ENCODE results near the gene NUP93. TPM values are rescaled to one million over a fixed set of nuclear protein-coding genes. Genes with fewer than 3 reads are reported as not detected.

Gene NUP93
- total RNA-seq, 1 experiment from 2014 or later, result 165 TPM

DNA sequence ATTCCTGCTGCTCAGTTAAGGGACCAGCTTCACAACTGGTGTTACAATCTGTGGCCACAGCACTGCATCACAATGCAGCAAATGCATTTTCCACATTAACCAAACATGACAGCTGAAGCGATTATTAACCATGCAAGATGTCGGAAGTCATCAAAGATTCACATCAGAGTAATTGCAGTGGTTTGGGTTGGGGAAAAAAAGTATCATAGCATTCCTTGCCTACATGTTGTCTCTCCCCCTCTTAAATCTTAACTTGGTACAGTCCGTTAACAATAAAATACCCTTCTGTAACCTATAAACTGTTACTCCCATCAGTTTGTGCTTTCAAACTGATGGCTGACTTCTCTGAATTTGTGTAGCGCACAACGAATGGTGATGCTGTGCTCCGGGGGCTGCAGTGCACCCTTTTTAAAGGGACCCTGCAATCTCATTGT, 51.6 kb downstream of the NUP93 start:
- Mint-ChIP-seq H3K4me1 (peaks cover 51 to 67% of the 10 kb centered on the region in 2 experiments), H3K27me3 (ENCODE audit: low read depth) (no peaks in the 10 kb centered on the region), H3K4me3 (peak overlapping the region in 1 of 2 experiments; percentile 70; a peak in 3 of 5 replicates), H3K9me3 (no peaks in the 10 kb centered on the region), H3K27ac (peak overlapping the region; percentile 74 to 82 (median 80); a peak in 3 of 7 replicates), H3K36me3 (ENCODE audit: insufficient read depth in 1 of 3, low read depth in 3 of 3) (no peaks in the 10 kb centered on the region)
- TF ChIP-seq, protein P1, sequence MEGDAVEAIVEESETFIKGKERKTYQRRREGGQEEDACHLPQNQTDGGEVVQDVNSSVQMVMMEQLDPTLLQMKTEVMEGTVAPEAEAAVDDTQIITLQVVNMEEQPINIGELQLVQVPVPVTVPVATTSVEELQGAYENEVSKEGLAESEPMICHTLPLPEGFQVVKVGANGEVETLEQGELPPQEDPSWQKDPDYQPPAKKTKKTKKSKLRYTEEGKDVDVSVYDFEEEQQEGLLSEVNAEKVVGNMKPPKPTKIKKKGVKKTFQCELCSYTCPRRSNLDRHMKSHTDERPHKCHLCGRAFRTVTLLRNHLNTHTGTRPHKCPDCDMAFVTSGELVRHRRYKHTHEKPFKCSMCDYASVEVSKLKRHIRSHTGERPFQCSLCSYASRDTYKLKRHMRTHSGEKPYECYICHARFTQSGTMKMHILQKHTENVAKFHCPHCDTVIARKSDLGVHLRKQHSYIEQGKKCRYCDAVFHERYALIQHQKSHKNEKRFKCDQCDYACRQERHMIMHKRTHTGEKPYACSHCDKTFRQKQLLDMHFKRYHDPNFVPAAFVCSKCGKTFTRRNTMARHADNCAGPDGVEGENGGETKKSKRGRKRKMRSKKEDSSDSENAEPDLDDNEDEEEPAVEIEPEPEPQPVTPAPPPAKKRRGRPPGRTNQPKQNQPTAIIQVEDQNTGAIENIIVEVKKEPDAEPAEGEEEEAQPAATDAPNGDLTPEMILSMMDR (conservative IDR thresholded peaks at IDR 0.05), result no peak
- H3T11ph ChIP-seq (ENCODE audit: low read length), result no peak overlapping the region
- H3K27ac ChIP-seq (ENCODE audit: insufficient read length, low read depth, low read length), result no peak overlapping the region
- H3K79me1 ChIP-seq (ENCODE audit: insufficient read depth, low read depth, low read length, poor library complexity, severe bottlenecking), result no peaks in the 10 kb centered on the region
- no peak overlapping the region for H3K4ac ChIP-seq (ENCODE audit: low read depth, low read length)
- H2BK5ac ChIP-seq (ENCODE audit: insufficient read length, low read length), result no peak overlapping the region
- H3K4me2 ChIP-seq (ENCODE audit: insufficient read depth, insufficient read length, low read length), result peak overlapping the region; percentile 9
- H3K23me2 ChIP-seq (ENCODE audit: insufficient read length, low read depth, low read length, poor library complexity, severe bottlenecking), result no peaks in the 10 kb centered on the region
- H4K8ac ChIP-seq (replicated peaks; ENCODE audit: insufficient read length, low read depth, low read length), result no peak overlapping the region
- H2BK12ac ChIP-seq (ENCODE audit: insufficient read length, low read depth, low read length), result no peak overlapping the region
- no peak overlapping the region for H4K91ac ChIP-seq (ENCODE audit: insufficient read length, low read depth, low read length)
- H3K9ac ChIP-seq (ENCODE audit: extremely low read depth, insufficient read length, low read length), result no peak overlapping the region
- no peak overlapping the region for H4K5ac ChIP-seq (ENCODE audit: insufficient read length, low read depth, low read length)
- peaks cover 21% of the 10 kb centered on the region for H3K4me1 ChIP-seq (ENCODE audit: insufficient read depth, low read length)
- no peak overlapping the region for H2BK20ac ChIP-seq (ENCODE audit: low read depth, low read length, poor library complexity, severe bottlenecking)
- DNase-seq, result no peak
- no peak overlapping the region for H2AK5ac ChIP-seq (ENCODE audit: insufficient read length, low read length)
- no peaks in the 10 kb centered on the region; the same call in 1 of the 2 replicates for H3K79me2 ChIP-seq (ENCODE audit: insufficient read depth, low read length)
- H3K27me3 ChIP-seq (ENCODE audit: insufficient read depth, low read length), result no peaks in the 10 kb centered on the region
- H3K9me3 ChIP-seq (ENCODE audit: control insufficient read depth, low read depth, low read length), result no peaks in the 10 kb centered on the region
- no peak overlapping the region for H3K56ac ChIP-seq (ENCODE audit: insufficient read length, low read depth, low read length)
- no peak overlapping the region for H3K14ac ChIP-seq (ENCODE audit: insufficient read depth, low read length)
- H3K18ac ChIP-seq (ENCODE audit: insufficient read length, low read depth, low read length), result no peak overlapping the region
- no peak overlapping the region for H2BK15ac ChIP-seq (ENCODE audit: low read depth, low read length)
- H2BK120ac ChIP-seq (ENCODE audit: low read depth, low read length, poor library complexity, severe bottlenecking), result no peak overlapping the region
- no peak overlapping the region for H3K23ac ChIP-seq (ENCODE audit: insufficient read length, low read depth, low read length)
- no peaks in the 10 kb centered on the region for H4K20me1 ChIP-seq (ENCODE audit: control insufficient read depth, insufficient read depth, insufficient read length)
- WGBS (ENCODE audit: extremely low coverage, insufficient read length, low lambda C conversion rate), result no CpG with 5 or more reads among the region's 6 CpGs
- no peak overlapping the region for H2AFZ ChIP-seq (ENCODE audit: low read length)

Data from H9 (cell line).